ENCODE measurements around the gene ELP2.

DNA sequence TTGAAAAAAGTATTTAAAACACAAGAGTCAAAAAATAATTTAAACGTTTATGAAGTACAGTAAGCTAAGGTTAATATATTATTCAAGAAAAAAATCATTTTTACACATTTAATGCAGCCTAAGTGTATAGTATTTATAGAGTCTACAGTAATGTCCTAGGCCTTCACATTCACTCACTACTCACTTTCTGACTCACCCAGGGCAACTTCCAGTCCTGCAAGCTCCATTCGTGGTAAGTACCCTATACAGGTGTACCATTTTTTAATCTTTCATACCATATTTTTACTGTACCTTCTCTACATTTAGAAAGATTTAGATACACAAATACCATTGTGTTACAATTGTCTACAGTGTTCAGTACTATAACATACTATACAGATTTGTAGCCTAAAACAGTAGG lies 41.4 kb upstream of the ELP2 start:
- TF ChIP-seq, protein P1, sequence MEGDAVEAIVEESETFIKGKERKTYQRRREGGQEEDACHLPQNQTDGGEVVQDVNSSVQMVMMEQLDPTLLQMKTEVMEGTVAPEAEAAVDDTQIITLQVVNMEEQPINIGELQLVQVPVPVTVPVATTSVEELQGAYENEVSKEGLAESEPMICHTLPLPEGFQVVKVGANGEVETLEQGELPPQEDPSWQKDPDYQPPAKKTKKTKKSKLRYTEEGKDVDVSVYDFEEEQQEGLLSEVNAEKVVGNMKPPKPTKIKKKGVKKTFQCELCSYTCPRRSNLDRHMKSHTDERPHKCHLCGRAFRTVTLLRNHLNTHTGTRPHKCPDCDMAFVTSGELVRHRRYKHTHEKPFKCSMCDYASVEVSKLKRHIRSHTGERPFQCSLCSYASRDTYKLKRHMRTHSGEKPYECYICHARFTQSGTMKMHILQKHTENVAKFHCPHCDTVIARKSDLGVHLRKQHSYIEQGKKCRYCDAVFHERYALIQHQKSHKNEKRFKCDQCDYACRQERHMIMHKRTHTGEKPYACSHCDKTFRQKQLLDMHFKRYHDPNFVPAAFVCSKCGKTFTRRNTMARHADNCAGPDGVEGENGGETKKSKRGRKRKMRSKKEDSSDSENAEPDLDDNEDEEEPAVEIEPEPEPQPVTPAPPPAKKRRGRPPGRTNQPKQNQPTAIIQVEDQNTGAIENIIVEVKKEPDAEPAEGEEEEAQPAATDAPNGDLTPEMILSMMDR (conservative IDR thresholded peaks at IDR 0.05) = no peak
- no peak for TF ChIP-seq EZH2 (IDR thresholded peaks at IDR 0.05; ENCODE audit: low read depth)
